ENCODE measurements around the gene UNC13A. TPM values are rescaled to one million over a fixed set of nuclear protein-coding genes. Genes with fewer than 3 reads are reported as not detected.

The UNC13A gene
- total RNA-seq, 1 experiment from 2014 or later: 22.2 TPM

GRCh38 chr19:17673937-17674799 lies 14.0 kb downstream of the UNC13A start:
- no peak for TF ChIP-seq CTCF (conservative IDR thresholded peaks at IDR 0.05)
- no peaks in the 10 kb centered on the region; the same call in 1 of the 2 replicates for H3K79me2 ChIP-seq (ENCODE audit: insufficient read depth, low read length)
- no peak overlapping the region for H2AK5ac ChIP-seq (ENCODE audit: insufficient read length, low read length)
- H3K18ac ChIP-seq (ENCODE audit: insufficient read length, low read depth, low read length): no peak overlapping the region
- no peak overlapping the region for H3K27ac ChIP-seq (ENCODE audit: insufficient read length, low read depth, low read length)
- no peak overlapping the region for H4K8ac ChIP-seq (replicated peaks; ENCODE audit: insufficient read length, low read depth, low read length)
- Mint-ChIP-seq H3K4me1 (peaks cover 13 to 22% of the 10 kb centered on the region in 2 experiments), H3K4me3 (no peak overlapping the region), H3K9me3 (peaks cover 0 to 8% of the 10 kb centered on the region in 2 experiments; a peak in 1 of 5 replicates), H3K27ac (peak overlapping the region in 2 of 3 experiments; percentile 14 to 27; a peak in 2 of 7 replicates), H3K27me3 (ENCODE audit: low read depth) (no peaks in the 10 kb centered on the region; the same call in 1 of the 2 replicates), H3K36me3 (ENCODE audit: insufficient read depth in 1 of 3, low read depth in 3 of 3) (peaks cover 13 to 22% (median 21%) of the 10 kb centered on the region in 3 experiments)
- H3K56ac ChIP-seq (ENCODE audit: insufficient read length, low read depth, low read length): no peak overlapping the region
- H4K91ac ChIP-seq (ENCODE audit: insufficient read length, low read depth, low read length): no peak overlapping the region
- H3K9ac ChIP-seq (ENCODE audit: extremely low read depth, insufficient read length, low read length): no peak overlapping the region
- H3K4ac ChIP-seq (ENCODE audit: low read depth, low read length): no peak overlapping the region
- H3T11ph ChIP-seq (ENCODE audit: low read length): no peak overlapping the region
- no peak for DNase-seq
- H2BK20ac ChIP-seq (ENCODE audit: low read depth, low read length, poor library complexity, severe bottlenecking): no peak overlapping the region
- H2BK15ac ChIP-seq (ENCODE audit: low read depth, low read length): no peak overlapping the region
- no CpG with 5 or more reads among the region's 19 CpGs for WGBS (ENCODE audit: extremely low coverage, insufficient read length, low lambda C conversion rate)
- H2AFZ ChIP-seq (ENCODE audit: low read length): no peak overlapping the region
- no peak overlapping the region for H3K14ac ChIP-seq (ENCODE audit: insufficient read depth, low read length)
- no peaks in the 10 kb centered on the region for H3K79me1 ChIP-seq (ENCODE audit: insufficient read depth, low read depth, low read length, poor library complexity, severe bottlenecking)
- no peak overlapping the region for H3K4me2 ChIP-seq (ENCODE audit: insufficient read depth, insufficient read length, low read length)
- no peak overlapping the region for H2BK5ac ChIP-seq (ENCODE audit: insufficient read length, low read length)
- H3K23me2 ChIP-seq (ENCODE audit: insufficient read length, low read depth, low read length, poor library complexity, severe bottlenecking): no peaks in the 10 kb centered on the region
- no peak overlapping the region for H4K5ac ChIP-seq (ENCODE audit: insufficient read length, low read depth, low read length)
- H3K23ac ChIP-seq (ENCODE audit: insufficient read length, low read depth, low read length): no peak overlapping the region
- no peaks in the 10 kb centered on the region for H3K9me3 ChIP-seq (ENCODE audit: control insufficient read depth, low read depth, low read length)
- H4K20me1 ChIP-seq (ENCODE audit: control insufficient read depth, insufficient read depth, insufficient read length): no peaks in the 10 kb centered on the region
- no peak overlapping the region for H2BK120ac ChIP-seq (ENCODE audit: low read depth, low read length, poor library complexity, severe bottlenecking)
- H2BK12ac ChIP-seq (ENCODE audit: insufficient read length, low read depth, low read length): no peak overlapping the region
- H3K27me3 ChIP-seq (ENCODE audit: insufficient read depth, low read length): no peaks in the 10 kb centered on the region
- H3K4me1 ChIP-seq (ENCODE audit: insufficient read depth, low read length): no peaks in the 10 kb centered on the region; the same call in 1 of the 2 replicates

Measured in H9 (cell line).